HG03571 (cell line): Measurements from ENCODE around the gene MCF2L2.

Source experiments
- ATAC-seq: cut with Tn5 transposase; IDR thresholded peaks from one replicate; pipeline ENCODE4 v1.9.1; 2021; ENCODE audit not compliant: unreplicated experiment

Gene MCF2L2

DNA sequence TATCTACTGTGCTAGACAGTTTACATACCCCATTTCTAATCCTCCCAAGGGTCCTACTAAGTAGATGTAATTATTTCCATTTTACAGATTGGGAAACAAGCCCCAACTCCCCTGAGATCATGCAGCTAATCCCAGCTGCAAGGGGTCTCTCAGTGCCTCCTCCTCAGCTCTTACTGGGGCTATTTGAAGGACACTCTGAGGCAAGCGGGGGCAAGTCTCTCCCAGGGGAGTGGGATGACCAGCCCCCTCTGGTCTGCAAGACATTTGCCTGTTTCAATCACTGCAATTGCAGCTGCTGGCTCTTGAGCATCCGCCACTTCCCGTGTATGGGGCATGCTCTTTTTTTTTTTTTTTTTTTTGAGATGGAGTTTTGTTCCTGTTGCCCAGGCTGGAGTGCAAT, 277.3 kb downstream of the MCF2L2 start:
- no peak for ATAC-seq

DNA sequence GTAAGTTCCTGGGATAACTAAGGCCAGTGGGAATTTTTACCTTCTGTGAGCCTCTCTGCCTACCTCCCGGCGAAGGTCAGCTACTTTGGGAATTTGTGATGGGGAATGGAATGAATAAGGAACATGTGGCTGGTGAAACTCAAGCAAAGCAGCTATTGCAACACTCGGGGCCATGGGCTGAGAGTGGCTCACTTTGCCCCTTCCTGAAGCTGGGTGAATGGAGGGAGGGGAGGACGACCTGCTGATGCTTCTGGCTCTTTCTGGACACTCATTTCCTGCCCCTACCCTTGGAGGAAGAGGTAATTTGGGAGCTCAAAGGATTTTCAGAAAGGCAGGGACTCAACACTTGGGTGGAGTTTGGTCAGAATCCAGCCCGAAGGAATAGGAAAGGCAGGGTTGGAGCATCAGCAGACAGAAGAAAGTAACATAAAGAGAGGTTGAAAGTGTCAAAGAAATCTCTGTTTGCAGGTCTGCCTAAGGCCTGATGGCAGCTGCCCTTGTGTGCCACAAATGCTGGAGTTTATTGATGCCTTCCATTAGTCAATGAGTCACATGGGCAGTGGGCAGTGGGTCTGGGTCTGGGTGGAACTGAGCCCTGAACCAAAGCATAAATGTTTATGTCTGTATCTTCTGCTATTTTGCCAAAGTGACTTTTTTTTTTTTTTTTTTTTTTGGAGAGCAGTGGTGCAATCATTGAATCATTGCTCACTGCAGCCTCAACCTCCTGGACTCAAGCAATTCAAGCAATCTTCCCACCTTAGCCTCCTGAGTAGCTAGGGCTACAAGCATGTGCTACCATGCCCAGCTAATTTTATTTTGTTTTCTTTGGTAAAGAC, 278.3 kb downstream of the MCF2L2 start:
- no peak for ATAC-seq

DNA sequence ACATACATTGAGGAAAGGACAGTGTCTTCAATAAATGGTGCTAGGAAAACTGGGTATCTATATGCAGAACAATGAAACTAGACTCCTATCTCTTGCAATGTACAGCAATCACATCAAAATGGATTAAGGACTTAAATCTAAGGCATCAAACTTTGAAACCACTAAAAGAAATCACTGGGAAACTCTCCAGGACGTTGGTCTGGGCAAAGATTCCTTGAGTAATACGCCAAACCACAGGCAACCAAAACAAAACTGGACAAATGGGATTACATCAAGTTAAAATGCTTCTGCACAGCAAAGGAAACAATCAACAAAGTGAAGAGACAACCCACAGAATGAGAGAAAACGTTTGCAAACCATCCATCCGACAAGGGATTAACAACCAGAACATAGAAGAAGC, 280.4 kb downstream of the MCF2L2 start:
- ATAC-seq: no peak

DNA sequence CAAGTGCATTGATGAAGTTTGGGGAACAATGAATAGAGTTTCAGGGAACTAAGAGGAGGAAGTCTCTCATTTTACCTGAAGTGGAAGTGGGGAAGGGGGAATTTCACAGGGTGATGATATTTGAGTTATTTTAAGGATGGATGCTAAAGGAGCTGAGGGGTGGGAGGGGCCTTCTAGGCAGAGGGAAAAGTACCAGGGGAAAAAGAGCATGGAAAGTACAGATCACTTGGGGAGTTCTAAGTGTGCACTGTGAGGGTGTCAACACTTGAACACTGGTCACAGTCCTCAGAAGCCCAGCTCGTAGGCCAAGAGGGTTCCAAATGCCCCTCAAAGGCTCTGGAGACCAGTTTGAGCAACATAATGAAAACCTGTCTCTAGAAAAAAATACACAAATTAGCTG, 284.1 kb downstream of the MCF2L2 start:
- ATAC-seq: no peak

DNA sequence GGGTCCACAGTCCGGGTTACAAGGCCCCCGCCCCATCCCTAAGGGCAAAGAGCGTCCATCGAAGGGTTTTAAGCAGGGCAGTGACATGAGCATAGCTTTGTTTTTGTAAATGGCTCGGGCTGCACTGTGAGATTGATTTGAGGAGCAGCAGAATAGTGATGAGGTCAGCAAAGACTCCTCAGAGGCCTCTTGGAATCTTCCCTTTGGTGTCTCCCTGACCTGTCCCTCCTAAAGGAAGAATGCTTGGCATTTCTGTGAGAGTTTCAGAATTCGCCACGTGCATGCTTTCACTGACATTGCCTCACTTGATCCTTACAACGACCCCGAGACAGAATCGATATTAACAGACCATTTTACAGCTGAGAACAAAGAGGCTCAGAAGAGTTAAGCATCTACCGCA, 286.2 kb downstream of the MCF2L2 start:
- ATAC-seq: no peak

DNA sequence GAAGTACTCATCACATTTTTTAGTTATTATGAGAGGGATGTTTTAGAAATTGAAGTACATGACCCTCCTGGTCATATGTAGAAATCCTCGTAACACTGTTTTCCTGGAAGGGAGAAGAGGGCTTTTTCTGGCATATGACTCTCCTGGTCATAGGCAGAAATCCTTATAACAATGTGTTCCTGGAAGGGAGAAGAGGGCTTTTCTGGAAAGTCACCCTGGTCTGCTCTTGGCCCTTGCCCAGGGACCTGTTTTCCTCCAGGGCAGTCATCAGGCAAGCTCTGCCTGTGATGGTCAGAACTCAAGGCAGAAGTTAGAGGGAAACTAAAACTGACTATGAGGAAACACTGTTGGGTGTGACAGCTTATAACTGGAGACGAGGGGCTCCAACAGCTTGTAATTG, 293.6 kb downstream of the MCF2L2 start:
- ATAC-seq: no peak

DNA sequence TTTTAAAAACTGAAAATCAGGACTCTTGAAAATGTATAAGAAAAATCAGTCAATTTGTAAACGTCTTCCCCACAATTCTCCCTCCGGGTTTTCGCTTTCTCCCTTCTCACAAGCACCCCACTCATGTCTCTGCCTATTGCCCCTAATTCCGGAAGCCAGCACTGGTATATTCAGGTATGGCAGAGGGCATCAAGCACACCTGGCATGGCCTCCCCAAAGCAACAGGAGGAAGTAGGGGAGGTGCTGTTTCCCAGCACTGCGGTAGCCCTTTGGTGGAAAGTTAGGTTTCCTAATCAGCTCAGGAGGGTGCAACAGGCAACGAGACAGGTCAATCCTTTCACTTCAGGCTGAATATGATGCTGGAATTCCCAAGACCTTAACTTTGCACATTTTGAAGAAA, 296.0 kb downstream of the MCF2L2 start:
- ATAC-seq: no peak

DNA sequence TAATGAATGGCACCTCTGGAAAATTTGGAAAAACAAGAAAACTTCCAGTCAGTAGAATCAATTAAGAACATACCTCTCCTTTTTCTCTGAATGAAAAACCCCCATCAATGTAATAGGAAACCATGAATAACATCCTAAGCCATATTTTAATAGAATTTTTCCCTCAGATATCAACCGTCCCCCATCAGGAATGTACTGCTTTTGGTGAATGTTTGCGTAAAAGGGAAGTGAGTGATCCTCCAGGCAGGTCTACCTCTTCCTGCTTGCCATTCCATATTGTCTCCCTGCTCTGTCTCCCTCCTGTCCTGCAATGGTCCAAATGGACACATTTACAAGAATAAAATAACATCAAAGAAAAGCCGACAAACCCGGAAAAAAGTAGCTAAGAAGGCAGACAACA, 296.7 kb downstream of the MCF2L2 start:
- no peak for ATAC-seq

DNA sequence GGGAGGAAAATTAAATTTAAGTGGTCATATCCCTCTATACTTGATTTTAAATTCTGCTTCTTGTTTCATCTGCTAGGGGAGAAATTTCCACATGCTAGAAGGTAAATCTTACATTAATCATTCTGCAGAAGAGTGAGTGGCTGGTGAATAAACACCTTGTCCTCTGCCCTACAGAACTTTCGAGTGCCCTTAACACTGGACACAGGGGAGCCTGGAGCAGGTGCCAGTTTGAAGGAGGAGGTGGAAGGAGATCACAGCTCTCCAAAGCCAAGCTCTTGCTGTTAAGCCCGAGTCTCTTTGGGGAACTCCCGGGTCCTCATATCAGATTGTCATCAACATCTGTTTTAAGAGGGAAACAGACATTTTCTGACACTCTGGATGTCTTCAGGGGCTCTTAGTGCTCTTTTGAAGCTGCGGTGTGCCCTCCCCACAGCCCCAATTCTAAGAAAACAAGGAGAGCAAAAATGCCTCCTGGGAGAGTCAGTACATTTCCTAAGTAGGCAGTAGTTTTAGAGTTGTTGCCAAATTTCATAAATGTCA, 297.2 kb downstream of the MCF2L2 start:
- ATAC-seq: no peak

DNA sequence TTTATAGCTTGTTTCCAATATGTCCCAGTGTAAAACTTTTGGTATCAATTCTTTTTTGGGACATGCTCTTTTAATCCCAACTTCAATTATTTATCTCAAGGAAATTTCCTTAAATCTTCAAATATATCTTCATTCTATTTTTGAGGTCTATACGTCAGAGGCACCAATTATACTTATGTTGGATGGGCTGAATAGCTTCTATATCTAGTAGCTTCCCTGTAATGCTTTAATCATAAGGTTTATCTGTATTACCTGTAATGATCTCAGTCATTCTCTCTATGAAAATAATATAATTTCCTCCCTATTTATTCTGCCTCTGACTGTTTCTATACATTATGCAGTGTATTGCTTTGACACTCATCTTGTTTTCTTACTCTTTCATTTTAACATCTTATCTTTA, 299.2 kb downstream of the MCF2L2 start:
- no peak for ATAC-seq

DNA sequence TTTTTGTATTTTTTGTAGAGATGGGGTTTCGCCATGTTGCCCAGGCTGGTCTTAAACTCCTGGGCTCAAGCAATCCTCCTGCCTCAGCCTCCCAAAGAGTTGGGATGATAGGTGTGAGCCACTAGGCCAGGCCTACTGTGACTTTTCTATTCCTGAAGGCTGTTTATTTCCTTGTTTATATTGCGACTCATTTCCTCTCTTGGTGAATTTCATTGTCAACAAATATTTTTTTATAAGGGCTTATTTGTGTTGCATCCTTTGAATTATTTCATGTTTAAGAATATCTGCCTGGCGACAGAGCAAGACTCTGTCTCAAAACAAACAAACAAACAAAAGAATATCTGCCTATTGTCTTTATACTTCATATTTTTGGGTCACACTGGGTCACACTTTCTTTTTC, 299.7 kb downstream of the MCF2L2 start:
- ATAC-seq: no peak
